ENCODE results near the gene PADI6. TPM values are rescaled to one million over a fixed set of nuclear protein-coding genes. Genes with fewer than 3 reads are reported as not detected.

PADI6 gene
- total and polyA plus RNA-seq, 2 of the 8 experiments (the other 6 are each of a cell fraction or from before 2014, with no cell fraction given) = not detected

GRCh38 chr1:17329610-17330009 lies 42.4 kb upstream of the PADI6 start (continued):
- TF ChIP-seq EP300 (IDR thresholded peaks at IDR 0.05; ENCODE audit: borderline replicate concordance in 1 of 2, low read depth in 2 of 2, low read length in 2 of 2) (no peak), BACH1 (IDR thresholded peaks at IDR 0.05; ENCODE audit: low read length) (no peak), CHD2 (IDR thresholded peaks at IDR 0.05; ENCODE audit: low read length) (no peak), BRCA1 (IDR thresholded peaks at IDR 0.05; ENCODE audit: low read depth, low read length) (no peak), SIN3A (conservative IDR thresholded peaks at IDR 0.05 in 1 of 2, IDR thresholded peaks at IDR 0.05 in 1 of 2; ENCODE audit: low read depth in 1 of 2, low read length in 2 of 2) (no peak), RXRA (IDR thresholded peaks at IDR 0.05; ENCODE audit: insufficient read depth, low read depth, low read length) (no peak)
